Loucy (cell line): ENCODE results near the gene TSHZ2.

Experiments used
- H2AFZ ChIP-seq: fragments of 200-600 bp; sonication (generic); 2 replicates; pipeline ENCODE4 v1.6.0; 2016; ENCODE audit warnings: antibody characterized with exemption, mild to moderate bottlenecking, low read length, moderate library complexity
- H3F3A ChIP-seq: fragments of 200-600 bp; 2 replicates; pipeline ENCODE4 v1.6.0; 2016; ENCODE audit warnings: antibody characterized with exemption, low read depth, mild to moderate bottlenecking
- H3K27me3 ChIP-seq: fragments of 200-600 bp; sonication (generic); 2 replicates; pipeline ENCODE4 v1.6.1; 2014; ENCODE audit warnings: low read length, mild to moderate bottlenecking; ENCODE audit not compliant: insufficient read depth, poor library complexity, severe bottlenecking
- H3K36me3 ChIP-seq: fragments of 200-600 bp; sonication (generic); 2 replicates; pipeline ENCODE4 v1.6.1; 2016; ENCODE audit warnings: low read length; ENCODE audit not compliant: insufficient read depth
- H3K4me1 ChIP-seq: fragments of 200-600 bp; sonication (generic); 2 replicates; pipeline ENCODE4 v1.5.1; 2014; ENCODE audit warnings: low read length, mild to moderate bottlenecking; ENCODE audit not compliant: insufficient read depth, poor library complexity, severe bottlenecking
- H3K4me2 ChIP-seq: fragments of 200-600 bp; sonication (generic); 2 replicates; pipeline ENCODE4 v1.6.0; 2014; ENCODE audit warnings: antibody characterized with exemption, low read length, low read depth, mild to moderate bottlenecking; ENCODE audit not compliant: poor library complexity, severe bottlenecking
- H3K4me3 ChIP-seq: fragments of 200-600 bp; sonication (generic); 2 replicates; pipeline ENCODE4 v1.5.1; 2014; ENCODE audit warnings: low read length, mild to moderate bottlenecking, mixed read lengths; ENCODE audit not compliant: poor library complexity, severe bottlenecking
- H3K79me2 ChIP-seq: fragments of 200-600 bp; sonication (generic); 2 replicates; pipeline ENCODE4 v1.6.1; 2014; ENCODE audit warnings: low read length; ENCODE audit not compliant: insufficient read depth
- H3K9ac ChIP-seq: fragments of 200-600 bp; sonication (generic); 2 replicates; pipeline ENCODE4 v1.6.0; 2014; ENCODE audit warnings: mild to moderate bottlenecking, low read depth, low read length, moderate library complexity; ENCODE audit not compliant: poor library complexity, severe bottlenecking
- H3K9me2 ChIP-seq: fragments of 200-600 bp; sonication (generic); replicated peaks from 2 replicates; pipeline ENCODE4 v1.6.1; 2016; ENCODE audit warnings: low read depth, low read length, mixed read lengths
- H3K9me3 ChIP-seq: fragments of 200-600 bp; sonication (generic); 2 replicates; pipeline ENCODE4 v1.6.1; 2014; ENCODE audit warnings: mild to moderate bottlenecking, antibody characterized with exemption, low read length, low read depth; ENCODE audit not compliant: insufficient read depth
- H4K20me1 ChIP-seq: fragments of 200-600 bp; sonication (generic); 2 replicates; pipeline ENCODE4 v1.6.0; 2014; ENCODE audit warnings: antibody characterized with exemption, low read length, mild to moderate bottlenecking; ENCODE audit not compliant: insufficient read depth, poor library complexity, severe bottlenecking
- CTCF ChIP-seq: fragments of 200-600 bp; sonication (generic); conservative IDR thresholded peaks from 2 replicates; pipeline ENCODE4 v1.5.1; 2014; ENCODE audit warnings: mild to moderate bottlenecking, antibody characterized with exemption, low read length
- EZH2phosphoT487 ChIP-seq: fragments of 200-600 bp; IDR thresholded peaks from 2 replicates; pipeline ENCODE4 v1.6.1; 2018; ENCODE audit warnings: antibody characterized with exemption, mild to moderate bottlenecking, moderate library complexity, borderline replicate concordance

TSHZ2 gene

GRCh38 chr20:53163486-53163885 is 191.3 kb downstream of the TSHZ2 start:
- H3K4me3 ChIP-seq = no peak overlapping the region
- TF ChIP-seq CTCF = no peak
- TF ChIP-seq EZH2phosphoT487 = no peak
- H3K4me1 ChIP-seq = no peaks in the 10 kb centered on the region
- H3K9ac ChIP-seq = no peak overlapping the region
- no peaks in the 10 kb centered on the region for H4K20me1 ChIP-seq
- H3F3A ChIP-seq = no peaks in the 10 kb centered on the region
- no peaks in the 10 kb centered on the region for H3K79me2 ChIP-seq
- no peaks in the 10 kb centered on the region for H3K27me3 ChIP-seq
- no peaks in the 10 kb centered on the region for H3K36me3 ChIP-seq
- no peaks in the 10 kb centered on the region for H3K9me3 ChIP-seq
- no peak overlapping the region for H3K4me2 ChIP-seq
- H2AFZ ChIP-seq = no peak overlapping the region
- H3K9me2 ChIP-seq = no peaks in the 10 kb centered on the region

- no peaks in the 10 kb centered on the region for H4K20me1 ChIP-seq
- H3K9me2 ChIP-seq = no peaks in the 10 kb centered on the region
- H2AFZ ChIP-seq = no peak overlapping the region
- H3K4me2 ChIP-seq = no peak overlapping the region
- H3K27me3 ChIP-seq = no peaks in the 10 kb centered on the region
- TF ChIP-seq CTCF (no peak), EZH2phosphoT487 (no peak)
- H3K9me3 ChIP-seq = no peaks in the 10 kb centered on the region
- no peak overlapping the region for H3K4me3 ChIP-seq
- H3K9ac ChIP-seq = no peak overlapping the region
- no peaks in the 10 kb centered on the region for H3K36me3 ChIP-seq
- H3K79me2 ChIP-seq = no peaks in the 10 kb centered on the region
- H3F3A ChIP-seq = no peaks in the 10 kb centered on the region
- H3K4me1 ChIP-seq = no peaks in the 10 kb centered on the region
These were observed 191.9 kb downstream of the TSHZ2 start for GRCh38 chr20:53164072-53164471.

- no peaks in the 10 kb centered on the region for H3K9me3 ChIP-seq
- no peak overlapping the region for H3K4me2 ChIP-seq
- TF ChIP-seq CTCF (no peak), EZH2phosphoT487 (no peak)
- no peaks in the 10 kb centered on the region for H3K9me2 ChIP-seq
- no peak overlapping the region for H3K9ac ChIP-seq
- H3F3A ChIP-seq = no peaks in the 10 kb centered on the region
- no peaks in the 10 kb centered on the region for H3K79me2 ChIP-seq
- no peaks in the 10 kb centered on the region for H3K36me3 ChIP-seq
- H2AFZ ChIP-seq = no peak overlapping the region
- no peaks in the 10 kb centered on the region for H4K20me1 ChIP-seq
- no peaks in the 10 kb centered on the region for H3K27me3 ChIP-seq
- H3K4me3 ChIP-seq = no peak overlapping the region
- no peaks in the 10 kb centered on the region for H3K4me1 ChIP-seq
These were observed 193.3 kb downstream of the TSHZ2 start for GRCh38 chr20:53165452-53165851.
